Type B pancreatic cell (in vitro differentiated cells): ENCODE data around the gene INPP5A. TPM values are rescaled to one million over a fixed set of nuclear protein-coding genes. Genes with fewer than 3 reads are reported as not detected.

Source experiments
- DNase-seq: peaks from one replicate; pipeline ENCODE4 v3.0.0; 2021; ENCODE audit warnings: mixed read lengths; ENCODE audit not compliant: unreplicated experiment; ENCODE audit errors: extremely low spot score
- H3K27ac Mint-ChIP-seq: 2 replicates; pipeline ENCODE4 v1.8.0; 2021; ENCODE audit warnings: mild to moderate bottlenecking, mixed read lengths
- H3K27me3 Mint-ChIP-seq: 2 replicates; pipeline ENCODE4 v1.8.0; 2021; ENCODE audit warnings: mixed read lengths
- H3K36me3 Mint-ChIP-seq: 2 replicates; pipeline ENCODE4 v1.8.0; 2021; ENCODE audit warnings: mixed read lengths
- H3K4me1 Mint-ChIP-seq: one replicate; pipeline ENCODE4 v1.8.0; 2021; ENCODE audit warnings: mixed read lengths; ENCODE audit not compliant: unreplicated experiment
- H3K4me3 Mint-ChIP-seq: 2 replicates; pipeline ENCODE4 v1.8.0; 2021; ENCODE audit warnings: mild to moderate bottlenecking, mixed read lengths
- H3K9me3 Mint-ChIP-seq: 2 replicates; pipeline ENCODE4 v1.8.0; 2021; ENCODE audit warnings: mixed read lengths
- CTCF ChIP-seq: fragments of 200-600 bp; sonication (generic); conservative IDR thresholded peaks from 2 replicates; pipeline ENCODE4 v1.5.0; 2021; ENCODE audit warnings: antibody characterized with exemption, mild to moderate bottlenecking
- total RNA-seq: library from RNA; stranded (reverse); gene quantifications from 2 replicates; pipeline ENCODE4 v1.2.1, GENCODE V29; 2021; ENCODE audit warnings: low replicate concordance

INPP5A gene
- total RNA-seq, 1 donor from 2014 or later, result 26.6 TPM

GRCh38 chr10:132564690-132565089 lies 27.1 kb downstream of the INPP5A start:
- TF ChIP-seq CTCF, result no peak
- peaks cover 4% of the 10 kb centered on the region for H3K4me1 Mint-ChIP-seq
- H3K36me3 Mint-ChIP-seq, result no peaks in the 10 kb centered on the region
- no peaks in the 10 kb centered on the region for H3K27me3 Mint-ChIP-seq
- H3K4me3 Mint-ChIP-seq, result no peak overlapping the region
- H3K9me3 Mint-ChIP-seq, result no peaks in the 10 kb centered on the region
- no peak overlapping the region for H3K27ac Mint-ChIP-seq
- DNase-seq, result no peak

- no peak for TF ChIP-seq CTCF
- H3K27ac Mint-ChIP-seq, result no peak overlapping the region
- no peak for DNase-seq
Observed at GRCh38 chr10:132565516-132566209, 28.1 kb downstream of the INPP5A start.

GRCh38 chr10:132566892-132567291 lies 29.3 kb downstream of the INPP5A start:
- Mint-ChIP-seq H3K9me3 (no peaks in the 10 kb centered on the region), H3K27ac (no peak overlapping the region), H3K27me3 (no peaks in the 10 kb centered on the region), H3K4me3 (no peak overlapping the region), H3K36me3 (no peaks in the 10 kb centered on the region), H3K4me1 (peaks cover 8% of the 10 kb centered on the region)
- no peak for TF ChIP-seq CTCF
- DNase-seq, result no peak

More at GRCh38 chr10:132565516-132566209, 28.1 kb downstream of the INPP5A start:
- no peaks in the 10 kb centered on the region for H3K27me3 Mint-ChIP-seq
- no peaks in the 10 kb centered on the region for H3K9me3 Mint-ChIP-seq
- H3K36me3 Mint-ChIP-seq, result no peaks in the 10 kb centered on the region
- peaks cover 8% of the 10 kb centered on the region for H3K4me1 Mint-ChIP-seq
- no peak overlapping the region for H3K4me3 Mint-ChIP-seq

- no peak overlapping the region for H3K4me3 Mint-ChIP-seq
- no peaks in the 10 kb centered on the region for H3K27me3 Mint-ChIP-seq
- H3K9me3 Mint-ChIP-seq, result no peaks in the 10 kb centered on the region
- no peaks in the 10 kb centered on the region for H3K36me3 Mint-ChIP-seq
- peaks cover 6% of the 10 kb centered on the region for H3K4me1 Mint-ChIP-seq
- no peak for TF ChIP-seq CTCF
- no peak for DNase-seq
- H3K27ac Mint-ChIP-seq, result no peak overlapping the region
Observed at GRCh38 chr10:132570265-132570664, 32.7 kb downstream of the INPP5A start.

GRCh38 chr10:132570771-132571649 lies 33.4 kb downstream of the INPP5A start:
- Mint-ChIP-seq H3K36me3 (no peaks in the 10 kb centered on the region), H3K4me1 (peaks cover 13% of the 10 kb centered on the region), H3K9me3 (no peaks in the 10 kb centered on the region), H3K27ac (no peak overlapping the region), H3K27me3 (no peaks in the 10 kb centered on the region), H3K4me3 (no peak overlapping the region)
- TF ChIP-seq CTCF, result no peak
- no peak for DNase-seq
